Liver (tissue), 9 donors: ENCODE measurements around the gene LBH. TPM values are rescaled to one million over a fixed set of nuclear protein-coding genes. Genes with fewer than 3 reads are reported as not detected.
A peak's percentile ranks its signal among the peaks of the same experiment; 100 is the strongest.

Experiments
- DNase-seq: peaks from one replicate; pipeline ENCODE4 v3.0.0-alpha.2; 2017; ENCODE audit warnings: low spot score
- H3K27ac ChIP-seq, 2 donors: one replicate each; pipeline ENCODE4 v1.7.0; 2013; ENCODE audit warnings: inconsistent platforms in 2 of 2, low read length in 2 of 2, control low read depth in 1 of 2, low read depth in 1 of 2, mild to moderate bottlenecking in 1 of 2
- H3K27me3 ChIP-seq, 4 donors: one replicate each; pipeline versions ENCODE4 v1.6.1 to v1.7.0; 2013; ENCODE audit warnings: low read length in 3 of 4, inconsistent platforms in 1 of 4, mild to moderate bottlenecking in 1 of 4, moderate library complexity in 1 of 4; ENCODE audit not compliant: control insufficient read depth in 4 of 4, insufficient read depth in 4 of 4
- H3K36me3 ChIP-seq, 4 donors: one replicate each; pipeline versions ENCODE4 v1.6.1 to v1.7.0; 2013; ENCODE audit warnings: low read length in 3 of 4, mild to moderate bottlenecking in 3 of 4, low read depth in 1 of 4, moderate library complexity in 1 of 4; ENCODE audit not compliant: control insufficient read depth in 4 of 4, insufficient read depth in 3 of 4
- H3K4me1 ChIP-seq, 4 donors: one replicate each; pipeline versions ENCODE4 v1.6.1 to v1.7.0; 2013; ENCODE audit warnings: low read length in 3 of 4, mild to moderate bottlenecking in 3 of 4, moderate library complexity in 1 of 4; ENCODE audit not compliant: control insufficient read depth in 4 of 4, insufficient read depth in 4 of 4
- H3K4me3 ChIP-seq, 3 donors: one replicate each; pipeline versions ENCODE4 v1.6.1 to v1.7.0; 2013; ENCODE audit warnings: low read length in 3 of 3, control low read depth in 1 of 3, low read depth in 1 of 3, mild to moderate bottlenecking in 1 of 3
- H3K9ac ChIP-seq, 2 donors: one replicate each; pipeline ENCODE4 v1.7.0; 2013; ENCODE audit warnings: low read length in 2 of 2, mild to moderate bottlenecking in 2 of 2, moderate library complexity in 2 of 2, control low read depth in 1 of 2, low read depth in 1 of 2
- H3K9me3 ChIP-seq, 4 donors: one replicate each; pipeline versions ENCODE4 v1.6.1 to v1.7.0; 2013; ENCODE audit warnings: low read length in 3 of 4; ENCODE audit not compliant: control insufficient read depth in 4 of 4
- EGR1 ChIP-seq, 2 donors: IDR thresholded peaks; 2 replicates each; pipeline ENCODE4 v1.6.1; 2016 to 2018; ENCODE audit warnings: antibody characterized with exemption in 2 of 2, low read depth in 2 of 2
- FOXA1 ChIP-seq: IDR thresholded peaks from 2 replicates; pipeline ENCODE4 v1.6.1; 2016; ENCODE audit warnings: antibody characterized with exemption
- FOXA2 ChIP-seq: IDR thresholded peaks from 2 replicates; pipeline ENCODE4 v1.6.1; 2016; ENCODE audit warnings: antibody characterized with exemption
- GABPA ChIP-seq, 2 donors: IDR thresholded peaks in 1 of 2; conservative IDR thresholded peaks in 1 of 2; 2 replicates each; pipeline ENCODE4 v1.6.1; 2016; ENCODE audit warnings: antibody characterized with exemption in 2 of 2, mild to moderate bottlenecking in 1 of 2, moderate library complexity in 1 of 2
- HNF4A ChIP-seq, 2 donors: conservative IDR thresholded peaks; 2 replicates each; pipeline ENCODE4 v1.6.1; 2016; ENCODE audit warnings: antibody characterized with exemption in 2 of 2, mild to moderate bottlenecking in 2 of 2
- HNF4G ChIP-seq: IDR thresholded peaks from 2 replicates; pipeline ENCODE4 v1.6.1; 2016; ENCODE audit warnings: antibody characterized with exemption
- JUND ChIP-seq, 2 donors: IDR thresholded peaks; 2 replicates each; pipeline ENCODE4 v1.6.1; 2016; ENCODE audit warnings: antibody characterized with exemption in 2 of 2
- NR2F2 ChIP-seq: IDR thresholded peaks from 2 replicates; pipeline ENCODE4 v1.6.1; 2016; ENCODE audit warnings: antibody characterized with exemption
- RAD21 ChIP-seq, 2 donors: IDR thresholded peaks; 2 replicates each; pipeline ENCODE4 v1.6.1; 2016; ENCODE audit warnings: antibody characterized with exemption in 2 of 2, mild to moderate bottlenecking in 2 of 2
- RXRA ChIP-seq, 2 donors: IDR thresholded peaks; 2 replicates each; pipeline ENCODE4 v1.6.1; 2017 to 2018; ENCODE audit warnings: antibody characterized with exemption in 2 of 2, mild to moderate bottlenecking in 1 of 2
- SP1 ChIP-seq: IDR thresholded peaks from 2 replicates; pipeline ENCODE4 v1.6.1; 2018; ENCODE audit warnings: antibody characterized with exemption, mild to moderate bottlenecking
- TAF1 ChIP-seq: conservative IDR thresholded peaks from 2 replicates; pipeline ENCODE4 v1.6.1; 2016; ENCODE audit warnings: antibody characterized with exemption, mild to moderate bottlenecking
- YY1 ChIP-seq: IDR thresholded peaks from 2 replicates; pipeline ENCODE4 v1.6.1; 2016; ENCODE audit warnings: antibody characterized with exemption, mild to moderate bottlenecking
- WGBS: extraction: QIAGEN DNeasy Blood & Tissue Kit; methylation state at CpG from one replicate; pipeline ENCODE4 v1.1.7; 2013; 5-methylcytosine and 5-hydroxymethylcytosine counted together
- polyA plus RNA-seq, 2 donors: library from polyadenylated mRNA; stranded (reverse) in 1 of 2; unstranded in 1 of 2; fragments of 200-250 nt in 1 of 2; fragments of >200 nt in 1 of 2; fragmentation: Nextera tagmentation in 1 of 2; extraction: Ambion mirVana in 1 of 2; gene quantifications; one replicate each; pipeline versions ENCODE4 v1.2.1 to v1.2.3, GENCODE V29; 2013 to 2015
- total RNA-seq, 2 donors: library from RNA; depleted of rRNA; stranded (reverse); fragments of >200 nt; gene quantifications; one replicate each; pipeline ENCODE4 v1.2.3, GENCODE V29; 2014
- TF ChIP-seq, protein P1 (sequence below): IDR thresholded peaks from 2 replicates; pipeline ENCODE4 v1.6.1; 2016; ENCODE audit warnings: antibody characterized with exemption
- TF ChIP-seq, protein P2 (sequence below): fragments of 150-350 bp; IDR thresholded peaks from 2 replicates; pipeline ENCODE4 v1.5.1; 2017; ENCODE audit warnings: improper control_type of control experiment, low read depth, low read length; ENCODE audit not compliant: missing input control
- TF ChIP-seq, protein P3 (sequence below): IDR thresholded peaks from 2 replicates; pipeline ENCODE4 v1.6.1; 2016; ENCODE audit warnings: antibody characterized with exemption
- TF ChIP-seq, protein P4 (sequence below): IDR thresholded peaks from 2 replicates; pipeline ENCODE4 v1.6.1; 2016; ENCODE audit warnings: antibody characterized with exemption
- TF ChIP-seq, protein P5 (sequence below): IDR thresholded peaks from 2 replicates; pipeline ENCODE4 v1.6.1; 2016; ENCODE audit warnings: antibody characterized with exemption, mild to moderate bottlenecking
- donor health status: healthy.
- donor health status: healthy.
- donor health status: healthy.
- donor health status: healthy.
- donor health status: healthy.

The LBH gene
- total and polyA plus RNA-seq, 4 donors = 4.1 to 50.8 (median 9.1) TPM

DNA sequence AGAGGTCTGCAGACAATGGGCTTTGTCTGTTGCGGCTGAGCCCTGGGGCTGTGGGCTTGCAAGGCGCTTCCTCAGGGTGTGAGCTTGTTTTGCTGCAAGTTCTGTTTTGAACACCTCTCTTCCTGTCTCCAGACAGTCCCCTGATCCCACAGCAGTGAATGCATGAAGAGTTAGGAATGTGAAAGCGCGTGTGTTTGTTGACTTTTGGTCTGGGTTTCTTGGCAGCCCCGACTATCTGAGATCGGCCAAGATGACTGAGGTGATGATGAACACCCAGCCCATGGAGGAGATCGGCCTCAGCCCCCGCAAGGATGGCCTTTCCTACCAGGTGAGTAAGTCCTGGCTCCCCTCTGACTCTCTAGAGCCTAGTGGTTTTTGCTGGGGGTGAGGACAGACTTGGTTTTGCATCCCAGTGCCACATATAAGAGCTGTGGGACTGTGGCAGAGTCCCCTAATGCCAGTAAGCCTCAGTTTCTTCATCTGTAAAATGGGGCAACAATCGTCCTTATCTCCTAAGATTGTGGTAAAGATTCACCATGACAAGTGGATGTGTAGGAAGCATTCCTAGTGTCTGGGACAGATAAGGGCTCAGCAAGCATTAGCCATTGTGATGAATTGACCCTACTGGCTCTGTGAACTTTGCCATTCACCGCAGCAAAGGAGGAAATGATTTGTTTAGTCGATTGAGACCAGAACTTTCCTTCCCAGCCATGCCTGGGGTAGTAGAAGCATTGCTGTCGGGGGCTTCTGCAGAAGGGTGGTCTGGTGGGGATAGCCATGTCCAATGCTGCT, 3.0 kb downstream of the LBH start:
- WGBS = 23% methylated on average over 12 of the region's 12 CpGs
- TF ChIP-seq, protein P1, sequence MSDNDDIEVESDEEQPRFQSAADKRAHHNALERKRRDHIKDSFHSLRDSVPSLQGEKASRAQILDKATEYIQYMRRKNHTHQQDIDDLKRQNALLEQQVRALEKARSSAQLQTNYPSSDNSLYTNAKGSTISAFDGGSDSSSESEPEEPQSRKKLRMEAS = no peak
- no peak for TF ChIP-seq RXRA (IDR thresholded peaks at IDR 0.05)
- no peak for TF ChIP-seq HNF4A (conservative IDR thresholded peaks at IDR 0.05)
- no peak for TF ChIP-seq EGR1 (IDR thresholded peaks at IDR 0.05; ENCODE audit: low read depth in 2 of 2)
- TF ChIP-seq, protein P2, sequence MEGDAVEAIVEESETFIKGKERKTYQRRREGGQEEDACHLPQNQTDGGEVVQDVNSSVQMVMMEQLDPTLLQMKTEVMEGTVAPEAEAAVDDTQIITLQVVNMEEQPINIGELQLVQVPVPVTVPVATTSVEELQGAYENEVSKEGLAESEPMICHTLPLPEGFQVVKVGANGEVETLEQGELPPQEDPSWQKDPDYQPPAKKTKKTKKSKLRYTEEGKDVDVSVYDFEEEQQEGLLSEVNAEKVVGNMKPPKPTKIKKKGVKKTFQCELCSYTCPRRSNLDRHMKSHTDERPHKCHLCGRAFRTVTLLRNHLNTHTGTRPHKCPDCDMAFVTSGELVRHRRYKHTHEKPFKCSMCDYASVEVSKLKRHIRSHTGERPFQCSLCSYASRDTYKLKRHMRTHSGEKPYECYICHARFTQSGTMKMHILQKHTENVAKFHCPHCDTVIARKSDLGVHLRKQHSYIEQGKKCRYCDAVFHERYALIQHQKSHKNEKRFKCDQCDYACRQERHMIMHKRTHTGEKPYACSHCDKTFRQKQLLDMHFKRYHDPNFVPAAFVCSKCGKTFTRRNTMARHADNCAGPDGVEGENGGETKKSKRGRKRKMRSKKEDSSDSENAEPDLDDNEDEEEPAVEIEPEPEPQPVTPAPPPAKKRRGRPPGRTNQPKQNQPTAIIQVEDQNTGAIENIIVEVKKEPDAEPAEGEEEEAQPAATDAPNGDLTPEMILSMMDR = no peak
- TF ChIP-seq SP1 = no peak
- Histone ChIP-seq H3K27ac (peak overlapping the region in 1 of 2 donors; percentile 5), H3K36me3 (no peaks in the 10 kb centered on the region), H3K27me3 (peaks cover 0 to 4% (median 0%) of the 10 kb centered on the region in 4 donors), H3K4me3 (no peak overlapping the region), H3K9me3 (no peaks in the 10 kb centered on the region), H3K9ac (no peak overlapping the region), H3K4me1 (peaks cover 5 to 36% (median 15%) of the 10 kb centered on the region in 4 donors)
- no peak for DNase-seq

DNA sequence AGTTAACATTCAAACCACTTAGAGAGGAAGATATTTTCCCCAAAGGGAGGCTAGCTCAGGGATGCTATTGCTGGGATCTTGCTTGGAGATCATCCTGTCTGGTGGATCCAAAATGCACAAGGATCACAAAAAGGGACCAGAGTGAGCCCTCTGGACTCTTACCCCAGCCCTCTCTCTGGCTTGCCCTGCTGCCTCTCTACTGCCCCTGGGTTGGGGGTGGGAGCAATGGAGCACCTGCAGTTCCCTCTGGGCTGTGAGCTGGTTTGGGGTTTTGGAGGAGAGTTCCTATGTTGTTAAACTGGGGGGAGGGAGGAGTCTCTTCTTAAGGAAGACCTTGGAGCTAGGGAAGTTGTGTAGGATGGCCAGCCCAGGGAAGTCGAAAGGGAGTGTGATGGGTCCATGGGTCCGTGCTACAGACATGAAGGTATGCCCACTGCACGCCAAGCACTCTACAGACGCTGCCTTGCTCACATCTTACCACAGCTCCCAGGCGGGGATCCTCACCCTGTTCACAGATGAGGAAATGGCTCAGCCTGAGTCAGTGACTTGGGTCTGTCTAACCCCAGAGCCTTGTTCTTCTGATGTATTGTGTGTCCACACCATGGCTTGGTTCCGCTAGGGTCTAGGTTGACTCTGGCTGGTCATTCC, 3.8 kb downstream of the LBH start:
- DNase-seq = no peak
- Histone ChIP-seq H3K4me3 (no peak overlapping the region), H3K36me3 (no peaks in the 10 kb centered on the region), H3K9ac (no peak overlapping the region), H3K27ac (peak overlapping the region; percentile 5 to 16), H3K27me3 (peaks cover 0 to 4% (median 0%) of the 10 kb centered on the region in 4 donors), H3K4me1 (peaks cover 5 to 36% (median 15%) of the 10 kb centered on the region in 4 donors), H3K9me3 (no peaks in the 10 kb centered on the region)
- TF ChIP-seq RXRA (IDR thresholded peaks at IDR 0.05) = no peak
- TF ChIP-seq HNF4A (conservative IDR thresholded peaks at IDR 0.05) = no peak
- no peak for TF ChIP-seq SP1
- TF ChIP-seq, protein P3, sequence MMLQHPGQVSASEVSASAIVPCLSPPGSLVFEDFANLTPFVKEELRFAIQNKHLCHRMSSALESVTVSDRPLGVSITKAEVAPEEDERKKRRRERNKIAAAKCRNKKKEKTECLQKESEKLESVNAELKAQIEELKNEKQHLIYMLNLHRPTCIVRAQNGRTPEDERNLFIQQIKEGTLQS = no peak
- no peak for TF ChIP-seq HNF4G
- TF ChIP-seq RAD21 (IDR thresholded peaks at IDR 0.05) = no peak
- TF ChIP-seq FOXA1 = no peak
- no peak for TF ChIP-seq JUND (IDR thresholded peaks at IDR 0.05)
- TF ChIP-seq FOXA2 = no peak
- no peak for TF ChIP-seq NR2F2
- no peak for TF ChIP-seq TAF1
- TF ChIP-seq, protein P4, sequence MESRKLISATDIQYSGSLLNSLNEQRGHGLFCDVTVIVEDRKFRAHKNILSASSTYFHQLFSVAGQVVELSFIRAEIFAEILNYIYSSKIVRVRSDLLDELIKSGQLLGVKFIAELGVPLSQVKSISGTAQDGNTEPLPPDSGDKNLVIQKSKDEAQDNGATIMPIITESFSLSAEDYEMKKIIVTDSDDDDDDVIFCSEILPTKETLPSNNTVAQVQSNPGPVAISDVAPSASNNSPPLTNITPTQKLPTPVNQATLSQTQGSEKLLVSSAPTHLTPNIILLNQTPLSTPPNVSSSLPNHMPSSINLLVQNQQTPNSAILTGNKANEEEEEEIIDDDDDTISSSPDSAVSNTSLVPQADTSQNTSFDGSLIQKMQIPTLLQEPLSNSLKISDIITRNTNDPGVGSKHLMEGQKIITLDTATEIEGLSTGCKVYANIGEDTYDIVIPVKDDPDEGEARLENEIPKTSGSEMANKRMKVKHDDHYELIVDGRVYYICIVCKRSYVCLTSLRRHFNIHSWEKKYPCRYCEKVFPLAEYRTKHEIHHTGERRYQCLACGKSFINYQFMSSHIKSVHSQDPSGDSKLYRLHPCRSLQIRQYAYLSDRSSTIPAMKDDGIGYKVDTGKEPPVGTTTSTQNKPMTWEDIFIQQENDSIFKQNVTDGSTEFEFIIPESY = no peak
- TF ChIP-seq, protein P2 = no peak
- TF ChIP-seq EGR1 (IDR thresholded peaks at IDR 0.05; ENCODE audit: low read depth in 2 of 2) = no peak
- TF ChIP-seq, protein P1 = no peak
- TF ChIP-seq, protein P5, sequence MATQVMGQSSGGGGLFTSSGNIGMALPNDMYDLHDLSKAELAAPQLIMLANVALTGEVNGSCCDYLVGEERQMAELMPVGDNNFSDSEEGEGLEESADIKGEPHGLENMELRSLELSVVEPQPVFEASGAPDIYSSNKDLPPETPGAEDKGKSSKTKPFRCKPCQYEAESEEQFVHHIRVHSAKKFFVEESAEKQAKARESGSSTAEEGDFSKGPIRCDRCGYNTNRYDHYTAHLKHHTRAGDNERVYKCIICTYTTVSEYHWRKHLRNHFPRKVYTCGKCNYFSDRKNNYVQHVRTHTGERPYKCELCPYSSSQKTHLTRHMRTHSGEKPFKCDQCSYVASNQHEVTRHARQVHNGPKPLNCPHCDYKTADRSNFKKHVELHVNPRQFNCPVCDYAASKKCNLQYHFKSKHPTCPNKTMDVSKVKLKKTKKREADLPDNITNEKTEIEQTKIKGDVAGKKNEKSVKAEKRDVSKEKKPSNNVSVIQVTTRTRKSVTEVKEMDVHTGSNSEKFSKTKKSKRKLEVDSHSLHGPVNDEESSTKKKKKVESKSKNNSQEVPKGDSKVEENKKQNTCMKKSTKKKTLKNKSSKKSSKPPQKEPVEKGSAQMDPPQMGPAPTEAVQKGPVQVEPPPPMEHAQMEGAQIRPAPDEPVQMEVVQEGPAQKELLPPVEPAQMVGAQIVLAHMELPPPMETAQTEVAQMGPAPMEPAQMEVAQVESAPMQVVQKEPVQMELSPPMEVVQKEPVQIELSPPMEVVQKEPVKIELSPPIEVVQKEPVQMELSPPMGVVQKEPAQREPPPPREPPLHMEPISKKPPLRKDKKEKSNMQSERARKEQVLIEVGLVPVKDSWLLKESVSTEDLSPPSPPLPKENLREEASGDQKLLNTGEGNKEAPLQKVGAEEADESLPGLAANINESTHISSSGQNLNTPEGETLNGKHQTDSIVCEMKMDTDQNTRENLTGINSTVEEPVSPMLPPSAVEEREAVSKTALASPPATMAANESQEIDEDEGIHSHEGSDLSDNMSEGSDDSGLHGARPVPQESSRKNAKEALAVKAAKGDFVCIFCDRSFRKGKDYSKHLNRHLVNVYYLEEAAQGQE = no peak
- TF ChIP-seq YY1 = no peak
- TF ChIP-seq GABPA (IDR thresholded peaks at IDR 0.05 in 1 of 2, conservative IDR thresholded peaks at IDR 0.05 in 1 of 2) = no peak
- 90% methylated on average over 6 of the region's 6 CpGs for WGBS
